ENCODE data around the gene GPR139. TPM values are rescaled to one million over a fixed set of nuclear protein-coding genes. Genes with fewer than 3 reads are reported as not detected.

The GPR139 gene
- total and polyA plus RNA-seq, 12 donors: not detected

GRCh38 chr16:20020976-20021375, 52.7 kb downstream of the GPR139 start:
- no peak for DNase-seq
- no peak overlapping the region for H3K27ac ChIP-seq
- no peaks in the 10 kb centered on the region for H3K4me1 ChIP-seq (replicated peaks in 1 of 2)
- H3K4me3 ChIP-seq: no peak overlapping the region
- H3K27me3 ChIP-seq: no peaks in the 10 kb centered on the region
- H3K9me3 ChIP-seq (replicated peaks in 1 of 3): no peaks in the 10 kb centered on the region
- no peaks in the 10 kb centered on the region for H3K36me3 ChIP-seq (replicated peaks in 1 of 2)
- intact Hi-C loops (cut with DNase I): no loop called here
- no peak for TF ChIP-seq POLR2A (IDR thresholded peaks at IDR 0.05)
- TF ChIP-seq CTCF (IDR thresholded peaks at IDR 0.05): no peak
- WGBS, 4 donors: 69 to 77% (median 74%) methylated on average over 2 of the region's 2 CpGs

GRCh38 chr16:20020083-20020482, 53.6 kb downstream of the GPR139 start:
- TF ChIP-seq CTCF (IDR thresholded peaks at IDR 0.05): no peak
- TF ChIP-seq POLR2A (IDR thresholded peaks at IDR 0.05): no peak
- intact Hi-C loops (cut with DNase I): no loop called here
- Histone ChIP-seq H3K4me3 (no peak overlapping the region), H3K4me1 (replicated peaks in 1 of 2) (no peaks in the 10 kb centered on the region), H3K27me3 (no peaks in the 10 kb centered on the region), H3K36me3 (replicated peaks in 1 of 2) (no peaks in the 10 kb centered on the region), H3K27ac (no peak overlapping the region), H3K9me3 (replicated peaks in 1 of 3) (no peaks in the 10 kb centered on the region)
- WGBS, 4 donors: 25 to 55% (median 44%) methylated on average over 1 of the region's 1 CpG
- no peak for DNase-seq

- Histone ChIP-seq H3K27ac (no peak overlapping the region), H3K27me3 (no peaks in the 10 kb centered on the region), H3K4me1 (replicated peaks in 1 of 2) (no peaks in the 10 kb centered on the region), H3K4me3 (no peak overlapping the region), H3K36me3 (replicated peaks in 1 of 2) (no peaks in the 10 kb centered on the region), H3K9me3 (replicated peaks in 1 of 3) (no peaks in the 10 kb centered on the region)
- no peak for DNase-seq
- TF ChIP-seq CTCF (IDR thresholded peaks at IDR 0.05) (no peak), POLR2A (IDR thresholded peaks at IDR 0.05) (no peak)
- WGBS, 4 donors: 33 to 47% (median 38%) methylated on average over 7 of the region's 7 CpGs
- intact Hi-C loops (cut with DNase I): no loop called here
Observed at GRCh38 chr16:20016234-20016633, 57.5 kb downstream of the GPR139 start.

GRCh38 chr16:20004931-20005330, 68.8 kb downstream of the GPR139 start:
- no peaks in the 10 kb centered on the region for H3K9me3 ChIP-seq (replicated peaks in 1 of 3)
- H3K36me3 ChIP-seq (replicated peaks in 1 of 2): no peaks in the 10 kb centered on the region
- no peaks in the 10 kb centered on the region for H3K4me1 ChIP-seq (replicated peaks in 1 of 2)
- H3K4me3 ChIP-seq: no peak overlapping the region
- intact Hi-C loops (cut with DNase I): no loop called here
- TF ChIP-seq CTCF (IDR thresholded peaks at IDR 0.05) (no peak), POLR2A (IDR thresholded peaks at IDR 0.05) (no peak)
- peaks cover 8% of the 10 kb centered on the region for H3K27me3 ChIP-seq
- H3K27ac ChIP-seq: no peak overlapping the region
- WGBS, 4 donors: 41 to 61% (median 48%) methylated on average over 3 of the region's 3 CpGs
- no peak for DNase-seq

Data from adrenal gland (tissue), 12 donors.